Heart left ventricle (tissue), 16 donors: ENCODE results near the gene CIPC. TPM values are rescaled to one million over a fixed set of nuclear protein-coding genes. Genes with fewer than 3 reads are reported as not detected.

ENCODE experiments used
- ATAC-seq, 4 donors: fragments of 200-7000 bp; cut with Tn5 transposase; one replicate each; pipeline ENCODE4 v1.9.1; 2020 to 2022; ENCODE audit warnings: moderate library complexity in 4 of 4, mild to moderate bottlenecking in 3 of 4, moderate number of reproducible peaks in 1 of 4
- DNase-seq, 5 donors: peaks; one replicate each; pipeline ENCODE4 v3.0.0-alpha.2; 2020
- H3K27ac ChIP-seq, 12 donors: fragments of 200-600 bp; sonication (generic) in 4 of 12; one replicate each; pipeline versions ENCODE4 v1.5.0 to v1.8.0; 2016 to 2022; ENCODE audit warnings: mild to moderate bottlenecking in 2 of 12
- H3K27me3 ChIP-seq, 9 donors: fragments of 200-600 bp; sonication (generic) in 2 of 9; one replicate each; pipeline versions ENCODE4 v1.5.1 to v1.8.0; 2016 to 2022; ENCODE audit warnings: mild to moderate bottlenecking in 3 of 9
- H3K36me3 ChIP-seq, 9 donors: fragments of 200-600 bp; sonication (generic) in 2 of 9; one replicate each; pipeline versions ENCODE4 v1.5.0 to v1.8.0; 2018 to 2022; ENCODE audit warnings: mild to moderate bottlenecking in 2 of 9
- H3K4me1 ChIP-seq, 12 donors: fragments of 200-600 bp; sonication (generic) in 4 of 12; one replicate each; pipeline versions ENCODE4 v1.5.0 to v1.8.0; 2016 to 2022; ENCODE audit warnings: mild to moderate bottlenecking in 3 of 12
- H3K4me3 ChIP-seq, 12 donors: fragments of 200-600 bp; sonication (generic) in 4 of 12; one replicate each; pipeline versions ENCODE4 v1.5.0 to v1.8.0; 2017 to 2022; ENCODE audit warnings: mild to moderate bottlenecking in 9 of 12, moderate library complexity in 4 of 12
- H3K9me3 ChIP-seq, 12 donors: fragments of 200-600 bp; sonication (generic) in 4 of 12; one replicate each; pipeline versions ENCODE4 v1.5.0 to v1.8.0; 2016 to 2022; ENCODE audit warnings: mild to moderate bottlenecking in 1 of 12
- CTCF ChIP-seq, 12 donors: fragments of 200-600 bp; sonication (generic) in 4 of 12; IDR thresholded peaks; one replicate each; pipeline versions ENCODE4 v1.5.0 to v1.8.0; 2018 to 2022; ENCODE audit warnings: antibody characterized with exemption in 12 of 12, mild to moderate bottlenecking in 5 of 12
- POLR2A ChIP-seq, 2 donors: fragments of 450-650 bp; IDR thresholded peaks; one replicate each; pipeline ENCODE4 v1.6.1; 2017; ENCODE audit warnings: antibody characterized with exemption in 2 of 2, mild to moderate bottlenecking in 2 of 2, moderate library complexity in 2 of 2
- WGBS, 4 donors: extraction: QIAGEN DNeasy Blood & Tissue Kit in 2 of 4; methylation state at CpG; one replicate each; pipeline versions ENCODE4 v1.1.5 to v1.1.7; 2013 to 2018; 5-methylcytosine and 5-hydroxymethylcytosine counted together
- intact Hi-C, 10 donors: fragments of 100-400 bp; cut with DNase I; formaldehyde crosslinking; loops; one replicate each; pipeline versions ENCODE4 v1.11.1 to v1.14.2; 2022
- polyA plus RNA-seq, 2 donors: library from polyadenylated mRNA; stranded (reverse); fragments of 200-250 nt; gene quantifications; one replicate each; pipeline ENCODE4 v1.2.3, GENCODE V29; 2013
- total RNA-seq, 9 donors: library from RNA; depleted of rRNA in 2 of 9; stranded (reverse); fragments of >200 nt in 2 of 9; fragmentation: NEBNext Ultra II Directional in 3 of 9; extraction: Animal tissue kit (Norgen Biotek cat#: 25700) in 3 of 9; gene quantifications; one replicate each; pipeline versions ENCODE4 v1.1.0 to v1.2.4, GENCODE V29; 2016 to 2023
- donor health status: ischemic (EF 13 %, LVEDD 7.1; RV severe dilation, severe dysfunction).
- donor health status: healthy with polysubstance abuse.
- donor health status: DM: no; HTN: yes; CAD: no.
- donor health status: DM: no; HTN: no; CAD: no.
- donor health status: ischemic (EF 25% LVEDD 6.9; RV normal size, moderate dysfunction).
- donor health status: ischemic (EF 25% LVEDD 5.7; RV mildly dilated, moderate dysfunction).
- donor health status: healthy.
- donor health status: DM: yes; HTN: yes; CAD: no.
- donor health status: ischemic (EF 35%, LVEDD 5.7; RV mildly dilated, moderate dysfunction).
- donor health status: nonischemic (EF 11% LVEDD 7.7; RV severe dilation, severe dysfunction).
- donor health status: DM: yes; HTN: yes; CAD: no.
- donor health status: PGD.
- donor health status: ischemic (EF 29% LVEDD 5.4; RV normal size, mild dysfunction).
- donor health status: nonischemic (EF 23%, LVEDD 6.1; RV moderate dilation, normal function).

CIPC gene
- total and polyA plus RNA-seq, 11 donors, result 10.9 to 85.9 (median 61.3) TPM

DNA sequence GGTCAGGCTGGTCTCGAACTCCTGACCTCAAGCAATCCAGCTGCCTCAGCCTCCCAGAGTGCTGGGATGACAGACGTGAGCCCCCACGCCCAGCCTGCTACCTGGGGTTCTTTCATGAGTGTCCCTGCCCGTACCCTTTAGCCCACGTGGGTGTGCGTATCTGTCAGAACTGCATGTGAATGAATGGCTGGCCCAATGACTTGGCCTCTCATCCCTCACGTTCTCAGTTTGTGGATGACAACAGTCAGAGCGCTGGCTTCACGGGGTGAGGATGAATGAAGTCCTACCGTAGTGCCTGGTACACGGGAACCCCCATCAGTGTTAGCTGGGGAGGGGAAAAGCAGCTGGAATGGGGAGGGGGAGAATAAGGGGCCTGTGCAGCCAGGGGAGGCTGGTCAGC, 59.7 kb downstream of the CIPC start:
- H3K4me1 ChIP-seq, result peaks cover 0 to 25% (median 0%) of the 10 kb centered on the region in 12 donors
- no peak for ATAC-seq

DNA sequence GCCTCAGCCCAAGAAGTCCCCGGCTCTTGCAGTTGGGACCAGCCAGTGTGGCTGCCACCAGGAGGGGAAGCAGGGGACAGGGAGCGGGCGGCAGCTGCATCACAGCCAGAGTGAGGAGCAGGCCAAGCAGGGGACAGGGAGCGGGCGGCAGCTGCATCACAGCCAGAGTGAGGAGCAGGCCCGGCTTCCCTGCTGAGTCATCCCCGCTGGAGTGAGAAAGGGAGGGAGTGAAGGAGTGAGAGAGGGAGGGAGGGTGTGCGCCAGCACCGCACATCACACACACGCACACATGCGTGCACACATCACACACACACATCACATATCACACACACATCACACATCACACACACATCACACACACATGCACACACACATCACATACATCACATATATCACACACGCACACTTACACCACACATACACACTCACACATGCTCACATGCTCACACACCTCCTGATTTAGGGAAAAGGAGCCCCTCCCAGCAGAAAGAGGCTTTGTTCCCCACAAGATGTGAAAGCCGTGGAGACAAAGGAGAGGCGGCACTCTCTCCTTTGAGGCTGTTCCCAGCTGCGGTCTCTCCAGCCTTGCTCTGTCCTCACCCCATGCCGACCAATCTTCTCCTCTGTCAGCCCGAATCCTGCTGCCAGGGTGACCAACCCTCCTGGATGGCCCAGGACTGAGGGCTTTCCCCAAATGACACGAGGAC, 60.3 kb downstream of the CIPC start:
- Histone ChIP-seq H3K4me3 (no peak overlapping the region), H3K9me3 (no peaks in the 10 kb centered on the region), H3K27ac (peak overlapping the region in 4 of 12 donors; percentile 14 to 45 (median 33)), H3K27me3 (peaks cover 0 to 13% (median 8%) of the 10 kb centered on the region in 9 donors), H3K36me3 (no peaks in the 10 kb centered on the region), H3K4me1 (peaks cover 0 to 25% (median 0%) of the 10 kb centered on the region in 12 donors)
- DNase-seq, result peak in 4 of 5 donors; percentile 35 to 74 (median 70)
- WGBS, 4 donors, result 11 to 30% (median 22%) methylated on average over 16 to 18 of the region's 18 CpGs
- TF ChIP-seq CTCF (IDR thresholded peaks at IDR 0.05), result no peak
- no peak for TF ChIP-seq POLR2A (IDR thresholded peaks at IDR 0.05)
- ATAC-seq, result peak; percentile 73 to 96 (median 90)
- intact Hi-C loops, result loop anchor here in 6 of 10 donors (5.0 to 10.0 kb wide), 3 partner anchors 156 to 386 kb away; no protein-coding TSS in a partner anchor

More for the DNA sequence above, 59.7 kb downstream of the CIPC start:
- Histone ChIP-seq H3K9me3 (no peaks in the 10 kb centered on the region), H3K27me3 (peaks cover 0 to 12% (median 8%) of the 10 kb centered on the region in 9 donors), H3K4me3 (no peak overlapping the region), H3K36me3 (no peaks in the 10 kb centered on the region), H3K27ac (peak overlapping the region in 3 of 12 donors; percentile 14 to 44 (median 22))
- WGBS, 4 donors, result 34 to 63% (median 42%) methylated on average over 10 to 11 of the region's 11 CpGs
- no peak for DNase-seq
- no peak for TF ChIP-seq CTCF (IDR thresholded peaks at IDR 0.05)
- TF ChIP-seq POLR2A (IDR thresholded peaks at IDR 0.05), result no peak
- intact Hi-C loops, result loop anchor here in 6 of 10 donors (5.0 to 10.0 kb wide), 3 partner anchors 157 to 387 kb away; no protein-coding TSS in a partner anchor

GRCh38 chr14:77158882-77159255, 60.8 kb downstream of the CIPC start:
- ATAC-seq (no peak), DNase-seq (no peak)
- H3K9me3 ChIP-seq, result no peaks in the 10 kb centered on the region
- WGBS, 4 donors, result 61 to 77% (median 70%) methylated on average over 2 of the region's 2 CpGs
- H3K27me3 ChIP-seq, result peaks cover 0 to 12% (median 6%) of the 10 kb centered on the region in 9 donors
- H3K36me3 ChIP-seq, result no peaks in the 10 kb centered on the region
- no peak overlapping the region for H3K4me3 ChIP-seq
- TF ChIP-seq CTCF (IDR thresholded peaks at IDR 0.05) (no peak), POLR2A (IDR thresholded peaks at IDR 0.05) (no peak)
- peaks cover 0 to 25% (median 0%) of the 10 kb centered on the region in 12 donors for H3K4me1 ChIP-seq
- peak overlapping the region in 1 of 12 donors; percentile 45 for H3K27ac ChIP-seq
- intact Hi-C loops, result loop anchor here in 6 of 10 donors (5.0 to 10.0 kb wide), 3 partner anchors 156 to 386 kb away; no protein-coding TSS in a partner anchor

- Histone ChIP-seq H3K4me1 (peaks cover 0 to 12% (median 0%) of the 10 kb centered on the region in 12 donors), H3K27ac (no peak overlapping the region), H3K4me3 (no peak overlapping the region), H3K27me3 (peaks cover 0 to 9% (median 5%) of the 10 kb centered on the region in 9 donors), H3K36me3 (no peaks in the 10 kb centered on the region), H3K9me3 (no peaks in the 10 kb centered on the region)
- WGBS, 4 donors, result 65 to 77% (median 74%) methylated on average over 4 of the region's 4 CpGs
- intact Hi-C loops, result no loop called here
- TF ChIP-seq CTCF (IDR thresholded peaks at IDR 0.05) (no peak), POLR2A (IDR thresholded peaks at IDR 0.05) (no peak)
- ATAC-seq (no peak), DNase-seq (no peak)
These were observed 63.0 kb downstream of the CIPC start for GRCh38 chr14:77161011-77161410.
